ENCODE results near the gene ZNF407. TPM values are rescaled to one million over a fixed set of nuclear protein-coding genes. Genes with fewer than 3 reads are reported as not detected.

The ZNF407 gene
- total and polyA plus RNA-seq, 4 donors = 2.8 to 34.9 (median 9.5) TPM

GRCh38 chr18:74834424-74835309 is 237.0 kb downstream of the ZNF407 start:
- 89 to 95% methylated on average over 9 of the region's 9 CpGs for WGBS, 2 donors

DNA sequence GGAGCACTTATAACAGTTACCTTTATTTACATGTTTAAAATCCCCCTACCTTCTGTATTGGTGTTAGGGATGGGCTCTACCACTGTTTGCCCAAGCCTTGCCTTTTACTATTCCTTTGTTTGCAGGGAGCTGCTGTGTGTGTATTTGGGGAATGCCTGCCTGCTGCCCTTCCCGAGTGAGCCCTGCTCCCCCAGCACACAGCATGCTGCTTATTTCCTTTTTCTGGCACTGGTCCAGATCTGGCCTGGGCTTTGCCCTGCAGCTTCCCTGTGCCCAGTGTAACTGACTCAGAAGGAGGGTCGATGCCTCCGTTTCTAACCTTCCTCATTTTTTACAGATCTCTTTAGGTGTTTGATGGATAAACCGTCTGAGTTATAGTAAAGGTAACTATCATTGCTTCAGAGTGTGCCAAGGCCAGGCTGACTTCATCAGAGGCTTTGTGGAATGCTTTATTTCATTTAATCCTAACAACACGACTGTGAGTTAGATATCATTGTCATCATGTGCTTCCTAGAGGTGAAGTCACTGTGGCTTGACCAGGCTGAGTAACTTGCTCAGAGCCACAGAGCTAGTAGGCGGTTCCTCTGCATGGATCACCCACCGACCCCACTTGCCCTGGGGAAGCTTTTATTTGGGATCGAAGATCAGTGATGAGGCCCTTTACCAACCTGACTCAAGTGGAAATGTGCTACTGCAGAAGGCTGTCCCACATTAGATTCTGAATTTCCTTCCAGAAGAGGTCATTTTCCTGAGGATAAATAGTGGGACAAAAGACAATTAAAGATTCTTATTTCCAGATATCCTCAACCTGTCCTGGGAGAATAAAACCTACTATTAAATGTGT is 238.8 kb downstream of the ZNF407 start:
- WGBS, 2 donors = 57 to 66% methylated on average over 8 of the region's 8 CpGs
- Histone ChIP-seq H3K4me3 (no peak overlapping the region), H3K9ac (ENCODE audit: insufficient read depth in 1 of 2, low read length in 2 of 2) (no peak overlapping the region), H3K36me3 (ENCODE audit: control insufficient read depth in 4 of 4, insufficient read depth in 4 of 4, low read length in 4 of 4) (no peaks in the 10 kb centered on the region), H3K9me3 (ENCODE audit: control insufficient read depth in 4 of 4, insufficient read depth in 3 of 4, low read length in 3 of 4) (no peaks in the 10 kb centered on the region), H3K27me3 (ENCODE audit: control insufficient read depth in 3 of 3, insufficient read depth in 3 of 3, low read length in 2 of 3) (no peaks in the 10 kb centered on the region), H3K27ac (ENCODE audit: low read depth in 1 of 2, low read length in 1 of 2) (no peak overlapping the region), H3K4me1 (ENCODE audit: control insufficient read depth in 5 of 5, insufficient read depth in 5 of 5, low read length in 5 of 5) (peaks cover 0 to 12% (median 3%) of the 10 kb centered on the region in 5 donors)
- DNase-seq = peak in 2 of 3 donors; percentile 15 to 22
- TF ChIP-seq CTCF (IDR thresholded peaks at IDR 0.05; ENCODE audit: control extremely low read depth, extremely low read depth) = no peak
- ATAC-seq (ENCODE audit: insufficient read depth, low FRiP score) = no peak

More at GRCh38 chr18:74834424-74835309, 237.0 kb downstream of the ZNF407 start:
- DNase-seq = no peak
- H3K27me3 ChIP-seq (ENCODE audit: control insufficient read depth in 3 of 3, insufficient read depth in 3 of 3, low read length in 2 of 3) = no peaks in the 10 kb centered on the region
- H3K9me3 ChIP-seq (ENCODE audit: control insufficient read depth in 4 of 4, insufficient read depth in 3 of 4, low read length in 3 of 4) = no peaks in the 10 kb centered on the region
- no peak overlapping the region for H3K9ac ChIP-seq (ENCODE audit: insufficient read depth in 1 of 2, low read length in 2 of 2)
- peaks cover 0 to 5% (median 3%) of the 10 kb centered on the region in 5 donors for H3K4me1 ChIP-seq (ENCODE audit: control insufficient read depth in 5 of 5, insufficient read depth in 5 of 5, low read length in 5 of 5)
- no peak for ATAC-seq (ENCODE audit: insufficient read depth, low FRiP score)
- TF ChIP-seq CTCF (IDR thresholded peaks at IDR 0.05; ENCODE audit: control extremely low read depth, extremely low read depth) = no peak
- H3K27ac ChIP-seq (ENCODE audit: low read depth in 1 of 2, low read length in 1 of 2) = no peak overlapping the region
- no peaks in the 10 kb centered on the region for H3K36me3 ChIP-seq (ENCODE audit: control insufficient read depth in 4 of 4, insufficient read depth in 4 of 4, low read length in 4 of 4)
- H3K4me3 ChIP-seq = no peak overlapping the region

GRCh38 chr18:74840492-74841167 is 243.0 kb downstream of the ZNF407 start:
- peak overlapping the region in 1 of 2 donors; percentile 43 for H3K27ac ChIP-seq (ENCODE audit: low read depth in 1 of 2, low read length in 1 of 2)
- no peak for ATAC-seq (ENCODE audit: insufficient read depth, low FRiP score)
- H3K9me3 ChIP-seq (ENCODE audit: control insufficient read depth in 4 of 4, insufficient read depth in 3 of 4, low read length in 3 of 4) = no peaks in the 10 kb centered on the region

More at GRCh38 chr18:74840492-74841167, 243.0 kb downstream of the ZNF407 start:
- Histone ChIP-seq H3K27me3 (ENCODE audit: control insufficient read depth in 3 of 3, insufficient read depth in 3 of 3, low read length in 2 of 3) (no peaks in the 10 kb centered on the region), H3K4me3 (no peak overlapping the region), H3K36me3 (ENCODE audit: control insufficient read depth in 4 of 4, insufficient read depth in 4 of 4, low read length in 4 of 4) (no peaks in the 10 kb centered on the region), H3K9ac (ENCODE audit: insufficient read depth in 1 of 2, low read length in 2 of 2) (no peak overlapping the region), H3K4me1 (ENCODE audit: control insufficient read depth in 5 of 5, insufficient read depth in 5 of 5, low read length in 5 of 5) (peaks cover 0 to 16% (median 0%) of the 10 kb centered on the region in 5 donors)
- peak in 1 of 3 donors; percentile 40 for DNase-seq
- TF ChIP-seq CTCF (IDR thresholded peaks at IDR 0.05; ENCODE audit: control extremely low read depth, extremely low read depth) = no peak
- WGBS, 2 donors = 76 to 86% methylated on average over 7 of the region's 7 CpGs
